Measurements from ENCODE around the gene FGD3.

GRCh38 chr9:93085676-93086075, 138.4 kb downstream of the FGD3 start:
- no peak for TF ChIP-seq POLR2A (IDR thresholded peaks at IDR 0.05)
- no peak for TF ChIP-seq CTCF (IDR thresholded peaks at IDR 0.05)
- TF ChIP-seq POLR2AphosphoS5 (IDR thresholded peaks at IDR 0.05; ENCODE audit: insufficient read depth in 1 of 2, low read depth in 1 of 2), result no peak

Measured in vagina (tissue), 2 donors.